Esophagus muscularis mucosa (tissue), 4 donors: Measurements from ENCODE around the gene TNFAIP6.
"Not testable (repeated sequence)": the region's sequence is repeated elsewhere in the genome, so short reads cannot be mapped to it uniquely, and the experiment has no call there.

Source experiments
- CTCF ChIP-seq, 3 experiments: fragments of 200-600 bp in 2 of 3; fragments of 450-650 bp in 1 of 3; sonication (generic) in 2 of 3; IDR thresholded peaks; one replicate each; pipeline ENCODE4 v1.5.1; 2017 to 2019; ENCODE audit warnings: antibody characterized with exemption in 3 of 3, mild to moderate bottlenecking in 2 of 3, moderate library complexity in 1 of 3
- EP300 ChIP-seq: sonication (generic); formaldehyde crosslinking; IDR thresholded peaks from one replicate; pipeline ENCODE4 v1.6.1; 2017; ENCODE audit warnings: antibody characterized with exemption
- POLR2A ChIP-seq: fragments of 450-650 bp; IDR thresholded peaks from one replicate; pipeline ENCODE4 v1.6.1; 2017; ENCODE audit warnings: antibody characterized with exemption, moderate library complexity, mild to moderate bottlenecking, low read depth

GRCh38 chr2:151421681-151422080, 64.3 kb downstream of the TNFAIP6 start:
- TF ChIP-seq CTCF (IDR thresholded peaks at IDR 0.05); EP300; POLR2A: not testable (repeated sequence)
